ENCODE measurements around the gene RPL14.
"Not testable (repeated sequence)": the region's sequence is repeated elsewhere in the genome, so short reads cannot be mapped to it uniquely, and the experiment has no call there.

Gene RPL14

GRCh38 chr3:40456940-40457823, at the start of gene RPL14:
Gene RPL14 (plus strand): TSS chr3:40457339. CDS start chr3:40457472, 133 bp downstream.
- DNase-seq = peak; percentile 63

- DNase-seq = no peak
These were observed 49.5 kb upstream of the RPL14 start for GRCh38 chr3:40407611-40408010.

GRCh38 chr3:40414270-40414669, 42.9 kb upstream of the RPL14 start:
- no peak for DNase-seq

- DNase-seq = no peak
These were observed 39.1 kb upstream of the RPL14 start for GRCh38 chr3:40417845-40418543.

- no peak for DNase-seq
These were observed 34.3 kb upstream of the RPL14 start for GRCh38 chr3:40422861-40423260.

GRCh38 chr3:40427045-40427669, 30.0 kb upstream of the RPL14 start:
- DNase-seq = no peak

- DNase-seq = no peak
These were observed 24.3 kb upstream of the RPL14 start for GRCh38 chr3:40432793-40433192.

GRCh38 chr3:40437889-40438288, 19.2 kb upstream of the RPL14 start:
- DNase-seq = no peak

GRCh38 chr3:40445062-40445461, 12.1 kb upstream of the RPL14 start:
- no peak for DNase-seq

- no peak for DNase-seq
These were observed 11.3 kb upstream of the RPL14 start for GRCh38 chr3:40445880-40446279.

- no peak for DNase-seq
These were observed 6.7 kb upstream of the RPL14 start for GRCh38 chr3:40450438-40450837.

GRCh38 chr3:40451551-40451950, 5.6 kb upstream of the RPL14 start:
- DNase-seq = no peak

GRCh38 chr3:40452057-40452456, 5.1 kb upstream of the RPL14 start:
- DNase-seq = no peak

- DNase-seq = no peak
These were observed 4.6 kb upstream of the RPL14 start for GRCh38 chr3:40452562-40452875.

GRCh38 chr3:40452876-40453730, 4.0 kb upstream of the RPL14 start:
- peak; percentile 95 for DNase-seq

- DNase-seq = no peak
These were observed 3.2 kb upstream of the RPL14 start for GRCh38 chr3:40453933-40454332.

GRCh38 chr3:40455328-40455727, 1.8 kb upstream of the RPL14 start:
- no peak for DNase-seq

- no peak for DNase-seq
These were observed 730 bp upstream of the RPL14 start for GRCh38 chr3:40456279-40456939.

GRCh38 chr3:40458473-40458872, 1.3 kb downstream of the RPL14 start:
- DNase-seq = no peak

- DNase-seq = not testable (repeated sequence)
These were observed 3.3 kb downstream of the RPL14 start for GRCh38 chr3:40460481-40460880.

GRCh38 chr3:40461161-40461560, 4.0 kb downstream of the RPL14 start:
- no peak for DNase-seq

GRCh38 chr3:40462838-40463237, 5.7 kb downstream of the RPL14 start:
- DNase-seq = not testable (repeated sequence)
